ENCODE results near the gene PLEKHF1. TPM values are rescaled to one million over a fixed set of nuclear protein-coding genes. Genes with fewer than 3 reads are reported as not detected.

The PLEKHF1 gene, protein sequence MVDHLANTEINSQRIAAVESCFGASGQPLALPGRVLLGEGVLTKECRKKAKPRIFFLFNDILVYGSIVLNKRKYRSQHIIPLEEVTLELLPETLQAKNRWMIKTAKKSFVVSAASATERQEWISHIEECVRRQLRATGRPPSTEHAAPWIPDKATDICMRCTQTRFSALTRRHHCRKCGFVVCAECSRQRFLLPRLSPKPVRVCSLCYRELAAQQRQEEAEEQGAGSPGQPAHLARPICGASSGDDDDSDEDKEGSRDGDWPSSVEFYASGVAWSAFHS
- total RNA-seq: 24.0 and 26.7 TPM in 2 replicates

- intact Hi-C loops (cut with micrococcal nuclease): loop anchor here (1.0 to 2.0 kb wide), 2 partner anchors 8 to 43 kb away; no protein-coding TSS in a partner anchor
- H3K27ac Mint-ChIP-seq: peak within 1 kb of the TSS; percentile 94
- no peaks in the 10 kb centered on the region for H3K9me3 Mint-ChIP-seq
- peaks cover 16% of the 10 kb centered on the region for H3K36me3 Mint-ChIP-seq (ENCODE audit: low read depth)
- DNase-seq: peak; percentile 99
- H3K27me3 Mint-ChIP-seq: no peaks in the 10 kb centered on the region
- H3K4me3 Mint-ChIP-seq: peak within 1 kb of the TSS; percentile 95
- peaks cover 63% of the 10 kb centered on the region for H3K4me1 Mint-ChIP-seq
These were observed at the start of gene PLEKHF1 for GRCh38 chr19:29665215-29665825. Gene PLEKHF1, plus strand, starts transcription at chr19:29665461. Its CDS starts 8,379 bp downstream, at chr19:29673840.

GRCh38 chr19:29615891-29616425 is 49.3 kb upstream of the PLEKHF1 start:
- Mint-ChIP-seq H3K9me3 (no peaks in the 10 kb centered on the region), H3K27me3 (no peaks in the 10 kb centered on the region), H3K36me3 (ENCODE audit: low read depth) (peaks cover 41% of the 10 kb centered on the region), H3K4me1 (peaks cover 14% of the 10 kb centered on the region), H3K4me3 (no peak overlapping the region), H3K27ac (no peak overlapping the region)
- DNase-seq: no peak
- intact Hi-C loops (cut with micrococcal nuclease): no loop called here

DNA sequence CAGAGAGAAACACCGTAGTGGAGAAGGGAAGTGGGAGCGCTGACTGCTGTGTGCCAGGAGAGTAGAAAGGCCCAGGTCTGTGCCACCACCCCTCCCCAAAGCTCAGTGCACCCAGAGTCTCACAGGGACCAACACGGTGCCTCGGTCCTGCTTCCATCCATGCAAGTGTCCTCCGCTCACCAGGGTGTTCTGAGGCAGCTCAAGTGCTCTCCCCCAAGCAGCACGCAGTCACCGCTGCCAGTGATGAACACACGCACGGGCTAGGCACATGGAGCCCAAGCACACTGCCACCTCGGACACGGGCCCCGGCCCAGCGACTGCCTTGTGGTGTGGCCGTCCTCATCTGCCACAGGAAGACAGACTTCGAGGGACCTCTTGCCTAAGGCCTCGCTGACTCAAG is 48.7 kb upstream of the PLEKHF1 start:
- Mint-ChIP-seq H3K4me1 (peaks cover 18% of the 10 kb centered on the region), H3K9me3 (no peaks in the 10 kb centered on the region), H3K27ac (no peak overlapping the region), H3K36me3 (ENCODE audit: low read depth) (peaks cover 38% of the 10 kb centered on the region), H3K4me3 (no peak overlapping the region), H3K27me3 (no peaks in the 10 kb centered on the region)
- intact Hi-C loops (cut with micrococcal nuclease): no loop called here
- DNase-seq: no peak

DNA sequence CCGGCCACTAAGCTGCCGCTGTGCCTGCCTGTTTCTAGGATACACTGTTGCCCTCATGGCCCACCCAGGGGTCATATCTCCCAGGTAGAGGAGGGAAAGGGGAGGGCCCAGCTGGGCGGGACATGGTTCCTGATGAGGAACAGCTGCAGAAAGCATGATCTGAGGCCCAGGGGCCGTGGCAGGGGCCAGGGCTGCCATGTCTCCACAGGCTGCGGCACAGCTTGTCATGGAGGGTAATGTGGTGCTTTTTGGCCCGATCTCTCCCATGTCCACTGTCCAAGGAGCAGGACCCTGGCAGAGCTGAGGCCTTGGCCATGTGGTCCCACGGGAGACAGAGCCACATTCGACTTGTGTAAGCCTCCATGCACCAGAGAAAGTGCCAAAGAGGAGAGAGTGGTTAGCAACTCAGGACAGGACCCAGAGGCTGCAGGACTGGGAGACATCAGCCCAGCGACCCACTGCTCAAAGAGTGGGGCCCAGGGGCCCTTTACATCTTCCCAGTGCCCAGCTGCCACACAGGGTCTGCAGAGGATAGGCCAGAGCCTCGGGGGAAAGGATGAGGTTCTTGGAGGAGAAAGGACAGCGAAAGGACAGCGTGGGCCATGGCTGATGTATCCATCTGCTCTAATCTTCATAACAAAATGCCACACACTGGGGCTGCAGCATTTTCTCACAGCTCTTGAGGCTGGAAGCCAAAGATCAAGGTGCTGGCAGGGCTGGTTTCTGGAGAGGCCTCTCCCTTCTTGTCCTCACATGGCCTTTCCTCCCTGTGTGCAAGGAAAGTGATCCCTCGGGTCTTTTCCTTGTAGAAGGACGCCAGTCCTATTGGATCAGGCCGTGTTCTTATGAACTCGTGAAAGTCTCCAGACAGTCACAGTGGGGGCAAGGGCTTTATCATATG is 47.6 kb upstream of the PLEKHF1 start:
- intact Hi-C loops (cut with micrococcal nuclease): no loop called here
- Mint-ChIP-seq H3K4me1 (peaks cover 28% of the 10 kb centered on the region), H3K4me3 (no peak overlapping the region), H3K9me3 (no peaks in the 10 kb centered on the region), H3K27me3 (no peaks in the 10 kb centered on the region), H3K36me3 (ENCODE audit: low read depth) (peaks cover 30% of the 10 kb centered on the region), H3K27ac (no peak overlapping the region)
- no peak for DNase-seq

GRCh38 chr19:29618434-29618833 is 46.8 kb upstream of the PLEKHF1 start:
- no peak for DNase-seq
- intact Hi-C loops (cut with micrococcal nuclease): no loop called here
- Mint-ChIP-seq H3K4me3 (no peak overlapping the region), H3K27ac (no peak overlapping the region), H3K36me3 (ENCODE audit: low read depth) (peaks cover 21% of the 10 kb centered on the region), H3K4me1 (peaks cover 37% of the 10 kb centered on the region), H3K27me3 (no peaks in the 10 kb centered on the region), H3K9me3 (no peaks in the 10 kb centered on the region)

- DNase-seq: no peak
- Mint-ChIP-seq H3K27ac (no peak overlapping the region), H3K4me1 (peaks cover 41% of the 10 kb centered on the region), H3K4me3 (no peak overlapping the region), H3K9me3 (no peaks in the 10 kb centered on the region), H3K36me3 (ENCODE audit: low read depth) (peaks cover 18% of the 10 kb centered on the region), H3K27me3 (no peaks in the 10 kb centered on the region)
- intact Hi-C loops (cut with micrococcal nuclease): no loop called here
These were observed 46.4 kb upstream of the PLEKHF1 start for GRCh38 chr19:29618871-29619270.

DNA sequence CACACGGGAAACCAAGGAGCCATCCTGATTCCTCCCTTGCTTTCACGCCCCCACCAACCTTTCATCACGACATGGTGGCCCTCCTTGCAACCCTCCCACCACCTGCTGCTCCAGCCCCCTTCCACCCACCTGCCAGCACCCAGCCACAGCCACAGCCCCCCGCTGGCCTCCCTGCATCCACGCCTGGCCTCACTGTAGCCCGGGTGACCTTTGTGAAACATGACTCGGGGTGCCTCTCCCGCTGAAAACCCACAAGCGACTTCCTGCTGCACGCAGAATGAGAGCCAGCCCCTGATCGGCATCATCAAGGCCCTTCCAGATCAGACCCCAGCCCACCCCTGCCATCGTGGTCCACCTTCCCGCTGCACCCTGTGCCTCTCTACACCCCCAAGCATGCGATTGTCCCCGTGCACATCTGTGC is 44.3 kb upstream of the PLEKHF1 start:
- no peaks in the 10 kb centered on the region for H3K27me3 Mint-ChIP-seq
- peaks cover 7% of the 10 kb centered on the region for H3K36me3 Mint-ChIP-seq (ENCODE audit: low read depth)
- no peaks in the 10 kb centered on the region for H3K9me3 Mint-ChIP-seq
- peak; percentile 78 for DNase-seq
- intact Hi-C loops (cut with micrococcal nuclease): loop anchor here (5.0 kb wide), 1 partner anchor 66 kb away; no protein-coding TSS in a partner anchor
- H3K4me3 Mint-ChIP-seq: peak overlapping the region; percentile 69
- H3K4me1 Mint-ChIP-seq: peaks cover 49% of the 10 kb centered on the region
- peak overlapping the region; percentile 56 for H3K27ac Mint-ChIP-seq

GRCh38 chr19:29622166-29623070 is 42.8 kb upstream of the PLEKHF1 start:
- intact Hi-C loops (cut with micrococcal nuclease): loop anchor here (2.0 to 5.0 kb wide), 2 partner anchors 42 to 65 kb away; partner anchors contain the start of gene PLEKHF1
- peak; percentile 73 for DNase-seq

DNA sequence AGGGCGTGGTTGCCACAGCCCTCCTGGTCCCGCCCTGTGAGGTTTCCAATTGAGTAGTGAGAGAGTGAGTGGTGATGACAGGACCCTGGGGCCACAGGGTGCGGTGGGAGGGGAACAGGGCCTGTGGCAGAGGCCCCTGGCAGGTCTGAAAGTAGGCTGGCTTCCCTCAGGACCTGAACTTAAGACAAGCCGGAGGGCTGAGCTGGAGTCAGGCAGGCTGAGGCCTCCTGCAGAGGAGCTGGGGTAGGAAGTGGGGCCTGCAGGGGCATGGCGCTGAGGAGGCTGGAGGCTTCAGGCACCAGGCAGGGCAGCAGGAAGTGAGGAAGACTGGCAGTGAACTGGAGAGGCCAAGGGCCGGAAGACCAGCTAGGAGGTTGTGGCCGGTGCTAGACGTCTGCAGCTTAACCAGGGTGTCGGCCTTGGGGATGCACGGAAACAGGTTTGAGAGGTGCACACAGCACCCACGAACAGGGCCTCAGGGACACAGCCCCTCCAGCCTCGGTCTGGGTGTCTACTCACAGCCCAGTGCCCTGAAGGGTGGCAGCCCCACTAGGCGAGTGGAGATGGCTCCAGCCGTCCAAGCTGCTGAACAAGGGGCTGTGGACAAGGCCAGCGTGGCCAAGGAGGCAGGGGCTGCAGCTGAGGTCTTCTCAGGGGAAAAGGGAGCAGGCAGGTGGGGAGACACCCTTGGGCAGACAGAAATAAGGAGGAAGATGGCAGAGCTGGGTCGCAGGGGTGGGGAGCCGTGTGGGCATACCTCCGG is 41.4 kb upstream of the PLEKHF1 start:
- intact Hi-C loops (cut with micrococcal nuclease): loop anchor here (2.0 to 5.0 kb wide), 2 partner anchors 41 to 63 kb away; partner anchors contain the start of gene PLEKHF1
- DNase-seq: peak; percentile 75
- H3K27ac Mint-ChIP-seq: peak overlapping the region; percentile 82
- H3K36me3 Mint-ChIP-seq (ENCODE audit: low read depth): no peaks in the 10 kb centered on the region
- H3K27me3 Mint-ChIP-seq: no peaks in the 10 kb centered on the region
- H3K4me3 Mint-ChIP-seq: peak overlapping the region; percentile 81
- no peaks in the 10 kb centered on the region for H3K9me3 Mint-ChIP-seq
- peaks cover 49% of the 10 kb centered on the region for H3K4me1 Mint-ChIP-seq

More at GRCh38 chr19:29622166-29623070, 42.8 kb upstream of the PLEKHF1 start:
- H3K4me1 Mint-ChIP-seq: peaks cover 49% of the 10 kb centered on the region
- no peaks in the 10 kb centered on the region for H3K27me3 Mint-ChIP-seq
- no peaks in the 10 kb centered on the region for H3K9me3 Mint-ChIP-seq
- peak overlapping the region; percentile 6 for H3K4me3 Mint-ChIP-seq
- H3K27ac Mint-ChIP-seq: peak overlapping the region; percentile 45
- no peaks in the 10 kb centered on the region for H3K36me3 Mint-ChIP-seq (ENCODE audit: low read depth)

DNA sequence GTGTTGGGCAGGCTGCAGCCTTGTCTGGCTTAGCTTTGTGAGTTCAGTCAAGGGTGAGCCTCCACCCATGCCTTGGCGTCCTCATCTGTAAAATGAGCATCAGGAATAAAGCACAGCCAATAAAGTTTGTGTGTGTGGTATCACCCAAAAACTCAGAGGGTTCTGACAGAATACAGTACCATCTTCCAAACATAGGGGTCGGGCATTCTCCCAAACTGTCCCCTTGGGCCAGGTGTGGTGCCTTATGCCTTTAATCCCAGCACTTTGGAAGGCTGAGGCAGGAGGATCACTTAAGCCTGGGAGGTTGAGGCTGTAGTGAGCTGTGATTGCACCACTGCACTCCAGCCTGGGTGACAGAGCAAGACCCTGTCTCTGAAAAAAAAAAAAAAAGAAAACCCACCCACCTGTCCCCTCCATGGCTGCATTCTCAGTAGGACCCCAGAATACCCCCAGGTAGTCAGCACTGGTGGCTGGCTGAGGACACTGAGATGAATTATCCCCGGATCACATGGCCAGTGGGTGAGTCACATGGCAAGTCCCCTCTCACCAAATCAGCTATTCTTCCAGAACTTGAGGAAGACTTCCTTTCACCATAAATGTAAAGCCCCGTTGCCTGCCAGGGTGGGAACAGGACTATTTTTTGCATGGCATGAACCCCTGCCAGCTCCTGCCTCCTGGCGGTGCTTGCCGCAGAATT is 40.6 kb upstream of the PLEKHF1 start:
- H3K27ac Mint-ChIP-seq: no peak overlapping the region
- H3K4me3 Mint-ChIP-seq: peak overlapping the region; percentile 81

DNA sequence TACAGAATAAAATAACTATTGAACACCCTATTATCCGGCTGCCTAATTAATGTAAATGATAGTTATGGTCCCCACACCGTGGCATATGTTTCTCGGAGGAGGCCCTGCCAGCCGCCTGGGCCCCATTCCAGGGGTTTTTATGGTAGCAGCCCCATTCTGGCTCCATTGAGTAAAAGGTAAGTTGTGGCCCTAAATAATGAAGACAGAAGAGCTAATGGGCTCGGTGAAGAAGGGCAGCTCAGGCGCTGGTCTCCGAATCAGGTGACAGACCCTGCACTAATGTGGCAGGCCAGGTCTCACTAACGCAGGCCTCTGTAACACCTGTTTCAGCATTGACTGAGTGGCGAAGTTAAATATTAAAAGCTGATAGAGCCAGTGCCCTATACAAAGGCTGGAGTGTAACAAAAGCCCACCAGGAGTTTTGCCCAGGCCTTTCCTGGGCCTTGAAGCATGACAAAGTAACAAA is 40.0 kb upstream of the PLEKHF1 start:
- intact Hi-C loops (cut with micrococcal nuclease): no loop called here
- DNase-seq: no peak
- no peaks in the 10 kb centered on the region for H3K36me3 Mint-ChIP-seq (ENCODE audit: low read depth)
- H3K4me1 Mint-ChIP-seq: peaks cover 45% of the 10 kb centered on the region
- no peaks in the 10 kb centered on the region for H3K9me3 Mint-ChIP-seq
- H3K4me3 Mint-ChIP-seq: no peak overlapping the region
- H3K27me3 Mint-ChIP-seq: no peaks in the 10 kb centered on the region
- no peak overlapping the region for H3K27ac Mint-ChIP-seq

More for the DNA sequence above, 40.6 kb upstream of the PLEKHF1 start:
- Mint-ChIP-seq H3K9me3 (no peaks in the 10 kb centered on the region), H3K27me3 (no peaks in the 10 kb centered on the region), H3K36me3 (ENCODE audit: low read depth) (no peaks in the 10 kb centered on the region), H3K4me1 (peaks cover 49% of the 10 kb centered on the region)
- DNase-seq: no peak
- intact Hi-C loops (cut with micrococcal nuclease): loop anchor here (5.0 kb wide), 1 partner anchor 63 kb away; no protein-coding TSS in a partner anchor

Data from activated CD4-positive, alpha-beta T cell treated with anti-CD3 and anti-CD28 coated beads, Interleukin-2, amount 10 ng/mL, durations not matched to agents 24 days and 14 days (primary cell).